ENCODE results near the gene SEC11C. TPM values are rescaled to one million over a fixed set of nuclear protein-coding genes. Genes with fewer than 3 reads are reported as not detected.

SEC11C gene
- total and polyA plus RNA-seq, 9 of the 15 experiments (the other 6 are each of a cell fraction or from before 2014, with no cell fraction given) = 22.0 to 71.3 (median 36.5) TPM

GRCh38 chr18:59124370-59124704 lies 15.3 kb upstream of the SEC11C start:
- Histone ChIP-seq H4K20me1 (replicated peaks; ENCODE audit: control insufficient read depth, insufficient read depth, low read length) (no peaks in the 10 kb centered on the region), H3K9ac (ENCODE audit: insufficient read depth in 1 of 2, low read depth in 2 of 2, low read length in 2 of 2) (no peak overlapping the region), H3K36me3 (ENCODE audit: control insufficient read depth, insufficient read depth, low read length) (no peaks in the 10 kb centered on the region), H3K27ac (ENCODE audit: extremely low read depth, low read depth, low read length) (no peak overlapping the region), H3K79me2 (ENCODE audit: control insufficient read depth, insufficient read depth, low read length) (no peaks in the 10 kb centered on the region), H2AFZ (ENCODE audit: low read depth, low read length) (no peak overlapping the region), H3K27me3 (ENCODE audit: control insufficient read depth in 2 of 2, insufficient read depth in 2 of 2, low read length in 2 of 2) (peaks cover 0 to 4% of the 10 kb centered on the region in 2 experiments; a peak in 1 of 5 replicates), H3K4me3 (no peak overlapping the region), H3K9me1 (ENCODE audit: control insufficient read depth, insufficient read depth, low read length) (no peaks in the 10 kb centered on the region), H3K9me3 (replicated peaks; ENCODE audit: control insufficient read depth, insufficient read depth, low read depth, low read length) (no peaks in the 10 kb centered on the region), H3K4me1 (replicated peaks in 1 of 2; ENCODE audit: control insufficient read depth in 2 of 2, insufficient read depth in 2 of 2, low read length in 2 of 2) (no peaks in the 10 kb centered on the region), H3K4me2 (ENCODE audit: insufficient read depth, low read length) (no peak overlapping the region)
- in situ Hi-C loops (cut with MboI) = no loop called here
- DNase-seq (ENCODE audit: extremely low read depth in 1 of 4, low spot score in 3 of 4) = no peak
- ChIA-PET POLR2A (no interaction called here), CTCF (ENCODE audit: low intra/inter-chr PET ratio) (no interaction called here)
- ATAC-seq = no peak
- FAIRE-seq = no peak
- WGBS (ENCODE audit: insufficient coverage, low coverage, missing lambda C conversion rate) = 0% methylated on average over 1 of the region's 1 CpG
- intact Hi-C loops (cut with micrococcal nuclease) = no loop called here
- no TSS peak for BruUV-seq (replicated peaks)
- TF ChIP-seq ZNF77 (CRISPR knock-in tag; IDR thresholded peaks at IDR 0.05) (no peak), KDM5B (IDR thresholded peaks at IDR 0.05; ENCODE audit: insufficient replicate concordance, low read depth, low read length) (no peak), KAT2B (IDR thresholded peaks at IDR 0.05; ENCODE audit: low read depth, low read length) (no peak), DDX20 (tag; IDR thresholded peaks at IDR 0.05; ENCODE audit: low read depth) (no peak), FOXJ3 (CRISPR knock-in tag; IDR thresholded peaks at IDR 0.05) (no peak), CHD2 (IDR thresholded peaks at IDR 0.05; ENCODE audit: low read depth, low read length) (no peak), ZBTB26 (CRISPR knock-in tag; IDR thresholded peaks at IDR 0.05) (no peak), ZEB2 (IDR thresholded peaks at IDR 0.05) (no peak), RBM25 (IDR thresholded peaks at IDR 0.05; ENCODE audit: low read depth, low read length, severe bottlenecking) (no peak), ZNF197 (CRISPR knock-in tag; IDR thresholded peaks at IDR 0.05; ENCODE audit: low read depth) (no peak), DNMT1 (IDR thresholded peaks at IDR 0.05) (no peak), ZBTB49 (CRISPR knock-in tag; IDR thresholded peaks at IDR 0.05; ENCODE audit: borderline replicate concordance) (no peak)
- TF ChIP-seq, protein P1, sequence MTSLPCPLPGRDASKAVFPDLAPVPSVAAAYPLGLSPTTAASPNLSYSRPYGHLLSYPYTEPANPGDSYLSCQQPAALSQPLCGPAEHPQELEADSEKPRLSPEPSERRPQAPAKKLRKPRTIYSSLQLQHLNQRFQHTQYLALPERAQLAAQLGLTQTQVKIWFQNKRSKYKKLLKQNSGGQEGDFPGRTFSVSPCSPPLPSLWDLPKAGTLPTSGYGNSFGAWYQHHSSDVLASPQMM (CRISPR knock-in tag; IDR thresholded peaks at IDR 0.05) = no peak
